Naive thymus-derived CD4-positive, alpha-beta T cell (primary cell): ENCODE data around the gene SCGB3A2. TPM values are rescaled to one million over a fixed set of nuclear protein-coding genes. Genes with fewer than 3 reads are reported as not detected.
"Not testable (repeated sequence)": the region's sequence is repeated elsewhere in the genome, so short reads cannot be mapped to it uniquely, and the experiment has no call there.

Experiments
- ATAC-seq: fragments of 150-1000 bp; cut with Tn5 transposase; 2 replicates; pipeline ENCODE4 v1.10.0; 2021; ENCODE audit warnings: mild to moderate bottlenecking, moderate library complexity
- CTCF ChIA-PET: fragments of 350-600 bp; sonication (Branson Sonifier 250); formaldehyde crosslinking; loops from one replicate; lab custom pipeline; 2021; ENCODE audit warnings: antibody characterized with exemption; lab: Charles Lee
- POLR2A ChIA-PET: fragments of 350-600 bp; sonication (Branson Sonifier 250); formaldehyde crosslinking; loops from one replicate; lab custom pipeline; 2021; ENCODE audit warnings: antibody characterized with exemption, inconsistent platforms; lab: Charles Lee
- DNase-seq, 9 donors: peaks; one replicate each; pipeline versions ENCODE4 v3.0.0 to v3.0.0-alpha.2; 2020 to 2022; ENCODE audit warnings: mixed read lengths in 1 of 9
- H3K27ac ChIP-seq: one replicate; pipeline ENCODE4 v1.7.0; 2013; ENCODE audit warnings: mild to moderate bottlenecking, low read depth, low read length, moderate library complexity
- H3K27me3 ChIP-seq, 2 donors: one replicate each; pipeline ENCODE4 v1.7.0; 2013; ENCODE audit warnings: low read length in 2 of 2, mild to moderate bottlenecking in 2 of 2, moderate library complexity in 2 of 2; ENCODE audit not compliant: control insufficient read depth in 2 of 2, insufficient read depth in 2 of 2
- H3K36me3 ChIP-seq, 3 experiments: 1 replicate in 2 of 3; 2 replicates in 1 of 3; pipeline ENCODE4 v1.7.0; 2013; ENCODE audit warnings: low read length in 3 of 3, mild to moderate bottlenecking in 3 of 3, moderate library complexity in 1 of 3; ENCODE audit not compliant: insufficient read depth in 3 of 3, control insufficient read depth in 2 of 3
- H3K4me1 ChIP-seq, 2 donors: one replicate each; pipeline ENCODE4 v1.7.0; 2013; ENCODE audit warnings: low read length in 2 of 2, mild to moderate bottlenecking in 2 of 2, moderate library complexity in 1 of 2; ENCODE audit not compliant: control insufficient read depth in 2 of 2, insufficient read depth in 2 of 2
- H3K4me3 ChIP-seq: 2 replicates; pipeline ENCODE4 v1.7.0; 2013; ENCODE audit warnings: mild to moderate bottlenecking, low read length
- H3K9me3 ChIP-seq, 3 experiments: 1 replicate in 2 of 3; 2 replicates in 1 of 3; pipeline ENCODE4 v1.7.0; 2013; ENCODE audit warnings: low read length in 3 of 3; ENCODE audit not compliant: control insufficient read depth in 2 of 3
- H3K27ac Mint-ChIP-seq, 9 donors: one replicate each; pipeline ENCODE4 v1.8.0; 2020 to 2022; ENCODE audit warnings: mixed read lengths in 9 of 9, mild to moderate bottlenecking in 8 of 9, moderate library complexity in 5 of 9, inconsistent platforms in 2 of 9
- H3K27me3 Mint-ChIP-seq, 5 donors: one replicate each; pipeline ENCODE4 v1.8.0; 2021 to 2022; ENCODE audit warnings: mixed read lengths in 5 of 5, mild to moderate bottlenecking in 1 of 5
- H3K36me3 Mint-ChIP-seq, 5 donors: one replicate each; pipeline ENCODE4 v1.8.0; 2020 to 2022; ENCODE audit warnings: mixed read lengths in 5 of 5, mild to moderate bottlenecking in 3 of 5, inconsistent platforms in 1 of 5
- H3K4me1 Mint-ChIP-seq, 7 donors: one replicate each; pipeline ENCODE4 v1.8.0; 2020 to 2022; ENCODE audit warnings: mixed read lengths in 7 of 7, mild to moderate bottlenecking in 3 of 7, inconsistent platforms in 1 of 7
- H3K4me3 Mint-ChIP-seq, 10 donors: one replicate each; pipeline ENCODE4 v1.8.0; 2020 to 2022; ENCODE audit warnings: mild to moderate bottlenecking in 10 of 10, mixed read lengths in 10 of 10, moderate library complexity in 6 of 10, inconsistent platforms in 2 of 10
- H3K9me3 Mint-ChIP-seq, 11 donors: one replicate each; pipeline ENCODE4 v1.8.0; 2020 to 2022; ENCODE audit warnings: mixed read lengths in 11 of 11, mild to moderate bottlenecking in 4 of 11, inconsistent platforms in 1 of 11, moderate library complexity in 1 of 11
- intact Hi-C, 2 donors: fragments of 100-400 bp; cut with micrococcal nuclease; formaldehyde crosslinking; loops; one replicate each; pipeline ENCODE4 v1.15.1; 2023
- polyA plus RNA-seq, 2 donors: library from polyadenylated mRNA; unstranded; fragments of 300-500 nt; fragmentation: Illumina TruSeq; gene quantifications; one replicate each; pipeline ENCODE4 v1.2.3, GENCODE V29; 2021
- total RNA-seq, 6 experiments: library from RNA in 5 of 6; stranded (reverse) in 5 of 6; gene quantifications; 1 replicate in 5 of 6; 2 replicates in 1 of 6; pipeline ENCODE4 v1.2.3 and lab custom pipeline; 2021 to 2026

The SCGB3A2 gene
- total and polyA plus RNA-seq, 7 experiments from 2014 or later, result not detected

DNA sequence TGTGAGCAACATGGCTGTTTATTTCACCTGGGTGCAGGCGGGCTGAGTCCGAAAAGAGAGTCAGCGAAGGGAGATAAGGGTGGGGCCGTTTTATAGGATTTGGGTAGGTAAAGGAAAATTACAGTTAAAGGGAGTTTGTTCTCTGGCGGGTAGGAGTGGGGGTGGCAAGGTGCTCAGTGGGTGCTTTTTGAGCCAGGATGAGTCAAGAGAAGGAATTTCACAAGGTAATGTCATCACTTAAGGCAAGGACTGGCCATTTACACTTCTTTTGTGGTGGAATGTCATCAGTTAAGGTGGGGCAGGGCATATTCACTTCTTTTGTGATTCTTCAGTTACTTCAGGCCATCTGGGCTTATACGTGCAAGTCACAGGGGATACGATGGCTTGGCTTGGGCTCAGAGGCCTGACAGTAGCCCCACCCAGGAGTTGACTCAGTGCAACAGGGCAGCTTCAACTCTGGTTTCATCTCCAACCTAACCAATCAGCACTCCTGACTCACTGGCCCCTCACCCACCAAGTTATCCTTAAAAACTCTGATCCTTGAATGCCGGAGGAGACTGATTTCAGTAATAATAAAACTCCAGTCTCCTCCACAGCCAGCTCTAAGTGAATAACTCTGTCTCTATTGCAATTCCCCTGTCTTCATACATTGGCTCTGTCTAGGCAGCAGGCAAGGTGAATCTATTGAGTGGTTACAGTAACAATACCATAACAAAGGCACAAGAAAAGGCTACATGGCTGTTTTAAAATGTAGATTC lies 4.2 kb upstream of the SCGB3A2 start:
- ATAC-seq, H3K4me3 ChIP-seq, H3K4me3 Mint-ChIP-seq, CTCF ChIA-PET, intact Hi-C loops, H3K36me3 ChIP-seq, H3K9me3 Mint-ChIP-seq, H3K4me1 ChIP-seq, H3K9me3 ChIP-seq, DNase-seq, H3K27ac Mint-ChIP-seq, H3K36me3 Mint-ChIP-seq, POLR2A ChIA-PET, H3K4me1 Mint-ChIP-seq, H3K27me3 Mint-ChIP-seq, H3K27me3 ChIP-seq, H3K27ac ChIP-seq: not testable (repeated sequence)

GRCh38 chr5:147874910-147875367 lies 3.6 kb upstream of the SCGB3A2 start:
- H3K9me3 Mint-ChIP-seq, result peaks cover 0 to 12% (median 0%) of the 10 kb centered on the region in 11 donors
- no peak for DNase-seq
- H3K27me3 Mint-ChIP-seq, result no peaks in the 10 kb centered on the region
- POLR2A ChIA-PET, result no interaction called here
- no peaks in the 10 kb centered on the region for H3K36me3 Mint-ChIP-seq
- no peaks in the 10 kb centered on the region for H3K36me3 ChIP-seq
- CTCF ChIA-PET, result interaction anchor here (0.5 kb wide), 1 partner anchor 1159 kb away, joined by 3 read pairs; no protein-coding TSS in a partner anchor
- no peak overlapping the region for H3K27ac Mint-ChIP-seq
- H3K27ac ChIP-seq, result no peak overlapping the region
- intact Hi-C loops, result no loop called here
- no peaks in the 10 kb centered on the region for H3K9me3 ChIP-seq
- H3K4me3 Mint-ChIP-seq, result no peak overlapping the region
- H3K4me3 ChIP-seq, result no peak overlapping the region
- H3K27me3 ChIP-seq, result no peaks in the 10 kb centered on the region
- ATAC-seq, result no peak
- H3K4me1 ChIP-seq, result no peaks in the 10 kb centered on the region
- no peaks in the 10 kb centered on the region for H3K4me1 Mint-ChIP-seq

DNA sequence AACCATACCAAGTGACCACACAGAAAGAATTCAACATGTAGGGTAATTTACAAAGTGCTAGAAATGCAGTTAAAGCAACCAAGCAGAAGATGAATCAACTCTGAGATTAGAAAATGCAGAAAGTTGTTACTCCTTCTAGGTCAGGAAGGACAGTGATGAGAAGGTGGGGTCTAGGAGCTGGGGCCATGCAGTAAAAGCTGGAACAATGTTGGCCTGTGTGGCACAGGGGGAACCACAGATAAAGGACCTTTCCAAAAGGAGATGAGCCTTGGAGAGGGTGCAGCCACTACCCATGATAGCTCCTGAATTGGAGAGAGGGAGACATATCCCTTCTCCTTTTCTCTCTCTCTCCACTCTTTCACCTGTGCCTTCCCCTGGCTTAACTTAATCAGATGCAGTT lies 2.4 kb upstream of the SCGB3A2 start:
- DNase-seq, result no peak

GRCh38 chr5:147876626-147877025 lies 1.9 kb upstream of the SCGB3A2 start:
- no peaks in the 10 kb centered on the region for H3K36me3 Mint-ChIP-seq
- peaks cover 0 to 6% (median 0%) of the 10 kb centered on the region in 5 donors for H3K27me3 Mint-ChIP-seq
- H3K4me1 Mint-ChIP-seq, result no peaks in the 10 kb centered on the region
- CTCF ChIA-PET, result interaction anchor here (0.6 kb wide), 1 partner anchor 558 kb away, joined by 4 read pairs; no protein-coding TSS in a partner anchor
- H3K27ac Mint-ChIP-seq, result no peak overlapping the region
- POLR2A ChIA-PET, result no interaction called here
- H3K4me1 ChIP-seq, result no peaks in the 10 kb centered on the region
- H3K27me3 ChIP-seq, result no peaks in the 10 kb centered on the region
- no peak for DNase-seq
- no peak overlapping the region for H3K4me3 ChIP-seq
- ATAC-seq, result no peak
- no peaks in the 10 kb centered on the region for H3K36me3 ChIP-seq
- no peaks in the 10 kb centered on the region for H3K9me3 ChIP-seq
- no peak overlapping the region for H3K27ac ChIP-seq
- no peak overlapping the region for H3K4me3 Mint-ChIP-seq
- peaks cover 0 to 8% (median 0%) of the 10 kb centered on the region in 11 donors for H3K9me3 Mint-ChIP-seq
- intact Hi-C loops, result no loop called here

More for the DNA sequence above, 2.4 kb upstream of the SCGB3A2 start:
- H3K27me3 Mint-ChIP-seq, result peaks cover 0 to 6% (median 0%) of the 10 kb centered on the region in 5 donors
- H3K4me1 Mint-ChIP-seq, result no peaks in the 10 kb centered on the region
- Histone ChIP-seq H3K4me1 (no peaks in the 10 kb centered on the region), H3K36me3 (no peaks in the 10 kb centered on the region), H3K27ac (no peak overlapping the region), H3K4me3 (no peak overlapping the region), H3K9me3 (no peaks in the 10 kb centered on the region), H3K27me3 (no peaks in the 10 kb centered on the region)
- no peak for ATAC-seq
- no peak overlapping the region for H3K27ac Mint-ChIP-seq
- no peaks in the 10 kb centered on the region for H3K36me3 Mint-ChIP-seq
- intact Hi-C loops, result no loop called here
- H3K9me3 Mint-ChIP-seq, result peaks cover 0 to 9% (median 0%) of the 10 kb centered on the region in 11 donors
- H3K4me3 Mint-ChIP-seq, result no peak overlapping the region
- CTCF ChIA-PET, result no interaction called here
- POLR2A ChIA-PET, result no interaction called here

GRCh38 chr5:147879784-147880183 lies 1.3 kb downstream of the SCGB3A2 start:
- Mint-ChIP-seq H3K27ac (no peak overlapping the region), H3K4me3 (no peak overlapping the region), H3K27me3 (peaks cover 0 to 21% (median 8%) of the 10 kb centered on the region in 5 donors), H3K9me3 (peaks cover 0 to 4% (median 0%) of the 10 kb centered on the region in 11 donors), H3K4me1 (no peaks in the 10 kb centered on the region), H3K36me3 (no peaks in the 10 kb centered on the region)
- ChIA-PET POLR2A (no interaction called here), CTCF (no interaction called here)
- Histone ChIP-seq H3K9me3 (no peaks in the 10 kb centered on the region), H3K27me3 (no peaks in the 10 kb centered on the region), H3K27ac (no peak overlapping the region), H3K4me3 (no peak overlapping the region), H3K36me3 (no peaks in the 10 kb centered on the region), H3K4me1 (no peaks in the 10 kb centered on the region)
- ATAC-seq (no peak), DNase-seq (no peak)
- intact Hi-C loops, result no loop called here

DNA sequence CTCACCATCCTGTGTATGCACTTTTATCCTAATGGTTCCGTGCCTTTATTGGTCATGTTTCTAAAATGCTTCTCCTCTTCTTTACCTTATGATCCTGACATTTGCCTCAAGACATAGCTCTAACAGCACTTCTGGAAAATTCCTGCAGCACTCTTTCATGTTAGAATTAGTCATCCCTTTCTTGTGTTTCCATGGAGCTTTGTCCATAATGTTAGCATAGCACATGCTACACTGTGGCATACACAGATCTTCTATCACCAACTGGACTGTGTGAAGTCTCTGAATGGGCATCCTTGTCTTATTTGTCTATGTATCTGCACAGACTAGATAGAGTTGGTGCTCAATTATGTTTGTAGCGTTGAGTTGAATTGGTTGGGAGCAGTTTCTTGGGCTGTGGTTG lies 2.0 kb downstream of the SCGB3A2 start:
- no peak overlapping the region for H3K4me3 ChIP-seq
- POLR2A ChIA-PET, result no interaction called here
- H3K27me3 ChIP-seq, result no peaks in the 10 kb centered on the region
- DNase-seq (no peak), ATAC-seq (no peak)
- CTCF ChIA-PET, result no interaction called here
- H3K27ac ChIP-seq, result no peak overlapping the region
- intact Hi-C loops, result no loop called here
- no peaks in the 10 kb centered on the region for H3K9me3 ChIP-seq
- Mint-ChIP-seq H3K36me3 (no peaks in the 10 kb centered on the region), H3K9me3 (peaks cover 0 to 4% (median 0%) of the 10 kb centered on the region in 11 donors), H3K27me3 (peaks cover 0 to 21% (median 12%) of the 10 kb centered on the region in 5 donors), H3K27ac (no peak overlapping the region), H3K4me3 (no peak overlapping the region), H3K4me1 (no peaks in the 10 kb centered on the region)
- no peaks in the 10 kb centered on the region for H3K36me3 ChIP-seq
- H3K4me1 ChIP-seq, result no peaks in the 10 kb centered on the region
